ENCODE data around the gene LRPAP1. TPM values are rescaled to one million over a fixed set of nuclear protein-coding genes. Genes with fewer than 3 reads are reported as not detected.

LRPAP1 gene
- polyA plus RNA-seq, 1 donor from 2014 or later: 91.1 TPM

DNA sequence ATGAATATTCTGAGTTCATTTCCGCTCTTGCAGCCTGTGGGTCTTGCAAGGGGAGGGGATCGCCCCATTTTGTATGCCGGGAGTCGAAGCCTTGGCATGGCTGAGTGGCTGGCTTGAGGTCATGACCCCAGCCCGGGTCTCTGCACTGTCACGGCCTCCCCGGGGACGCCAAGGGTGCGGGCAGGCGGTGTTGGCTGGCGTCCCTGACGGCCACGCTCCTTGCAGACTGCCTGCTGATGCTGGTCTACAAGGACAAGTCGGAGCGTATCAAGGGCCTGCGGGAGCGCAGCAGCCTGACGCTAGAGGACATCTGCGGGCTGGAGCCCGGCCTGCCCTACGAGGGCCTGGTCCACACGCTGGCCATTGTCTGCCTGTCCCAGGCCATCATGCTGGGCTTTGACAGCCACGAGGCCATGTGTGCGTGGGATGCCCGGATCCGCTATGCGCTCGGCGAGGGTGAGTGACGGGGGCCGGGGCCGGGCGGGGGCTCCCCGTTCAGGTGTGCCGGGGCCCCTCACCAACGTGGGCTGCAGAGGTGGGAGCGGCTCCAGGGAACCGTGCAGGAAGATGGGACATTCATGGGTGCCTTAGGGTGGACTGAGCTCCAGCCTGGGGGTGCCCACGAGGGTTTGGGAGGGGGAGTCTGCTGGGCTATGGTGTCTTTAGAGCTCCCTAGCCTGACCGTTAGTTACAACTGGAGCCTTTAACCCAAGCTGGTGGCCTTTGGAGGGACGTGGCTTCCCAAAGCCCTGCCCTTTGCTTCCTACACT lies 58.9 kb downstream of the LRPAP1 start:
- Histone ChIP-seq H3K9me2 (ENCODE audit: insufficient read depth, low read length) (no peaks in the 10 kb centered on the region), H3K9me3 (ENCODE audit: low read length) (no peaks in the 10 kb centered on the region), H3K27me3 (ENCODE audit: insufficient read depth, low read depth, low read length) (no peaks in the 10 kb centered on the region), H2AFZ (ENCODE audit: low read depth, low read length) (no peak overlapping the region), H3K36me3 (ENCODE audit: insufficient read depth, low read length) (no peaks in the 10 kb centered on the region), H3K4me2 (ENCODE audit: low read length) (no peak overlapping the region), H3K27ac (ENCODE audit: low read length) (no peak overlapping the region), H3F3A (ENCODE audit: insufficient read depth, low read length, poor library complexity, severe bottlenecking) (no peaks in the 10 kb centered on the region), H3K4me3 (ENCODE audit: low read length) (no peak overlapping the region), H3K9ac (ENCODE audit: low read length) (no peak overlapping the region), H4K20me1 (ENCODE audit: insufficient read depth) (no peaks in the 10 kb centered on the region), H3K79me2 (replicated peaks; ENCODE audit: insufficient read depth, low read length) (no peaks in the 10 kb centered on the region)
- TF ChIP-seq CTCF (IDR thresholded peaks at IDR 0.05; ENCODE audit: poor library complexity, severe bottlenecking) (no peak), REST (IDR thresholded peaks at IDR 0.05; ENCODE audit: borderline replicate concordance) (no peak), MXI1 (conservative IDR thresholded peaks at IDR 0.05; ENCODE audit: poor library complexity, severe bottlenecking) (no peak), RAD21 (conservative IDR thresholded peaks at IDR 0.05) (no peak), SMC3 (conservative IDR thresholded peaks at IDR 0.05; ENCODE audit: poor library complexity) (no peak), EP300 (conservative IDR thresholded peaks at IDR 0.05; ENCODE audit: poor library complexity, severe bottlenecking) (no peak), POLR2AphosphoS5 (IDR thresholded peaks at IDR 0.05) (no peak), TAF1 (IDR thresholded peaks at IDR 0.05; ENCODE audit: low read depth) (no peak), EZH2 (IDR thresholded peaks at IDR 0.05; ENCODE audit: borderline replicate concordance, insufficient read depth, low read length, poor library complexity, severe bottlenecking) (no peak)

- Histone ChIP-seq H3K36me3 (ENCODE audit: insufficient read depth, low read length) (no peaks in the 10 kb centered on the region), H3K4me3 (ENCODE audit: low read length) (no peak overlapping the region), H3K27ac (ENCODE audit: low read length) (no peak overlapping the region), H3K9ac (ENCODE audit: low read length) (no peak overlapping the region), H4K20me1 (ENCODE audit: insufficient read depth) (no peaks in the 10 kb centered on the region), H3K9me3 (ENCODE audit: low read length) (no peaks in the 10 kb centered on the region), H3K27me3 (ENCODE audit: insufficient read depth, low read depth, low read length) (no peaks in the 10 kb centered on the region), H3K9me2 (ENCODE audit: insufficient read depth, low read length) (no peaks in the 10 kb centered on the region), H2AFZ (ENCODE audit: low read depth, low read length) (no peak overlapping the region), H3K4me2 (ENCODE audit: low read length) (no peak overlapping the region), H3K79me2 (replicated peaks; ENCODE audit: insufficient read depth, low read length) (no peaks in the 10 kb centered on the region), H3F3A (ENCODE audit: insufficient read depth, low read length, poor library complexity, severe bottlenecking) (no peaks in the 10 kb centered on the region)
- no peak for TF ChIP-seq SMC3 (conservative IDR thresholded peaks at IDR 0.05; ENCODE audit: poor library complexity)
These were observed 59.6 kb downstream of the LRPAP1 start for GRCh38 chr4:3472411-3473141.
